Heart left ventricle (tissue), 16 donors: ENCODE results near the gene DOCK2. TPM values are rescaled to one million over a fixed set of nuclear protein-coding genes. Genes with fewer than 3 reads are reported as not detected.

Experiments
- ATAC-seq, 4 donors: fragments of 200-7000 bp; cut with Tn5 transposase; one replicate each; pipeline ENCODE4 v1.9.1; 2020 to 2022; ENCODE audit warnings: moderate library complexity in 4 of 4, mild to moderate bottlenecking in 3 of 4, moderate number of reproducible peaks in 1 of 4
- DNase-seq, 5 donors: peaks; one replicate each; pipeline ENCODE4 v3.0.0-alpha.2; 2020
- H3K27ac ChIP-seq, 12 donors: fragments of 200-600 bp; sonication (generic) in 4 of 12; one replicate each; pipeline versions ENCODE4 v1.5.0 to v1.8.0; 2016 to 2022; ENCODE audit warnings: mild to moderate bottlenecking in 2 of 12
- H3K27me3 ChIP-seq, 9 donors: fragments of 200-600 bp; sonication (generic) in 2 of 9; one replicate each; pipeline versions ENCODE4 v1.5.1 to v1.8.0; 2016 to 2022; ENCODE audit warnings: mild to moderate bottlenecking in 3 of 9
- H3K36me3 ChIP-seq, 9 donors: fragments of 200-600 bp; sonication (generic) in 2 of 9; one replicate each; pipeline versions ENCODE4 v1.5.0 to v1.8.0; 2018 to 2022; ENCODE audit warnings: mild to moderate bottlenecking in 2 of 9
- H3K4me1 ChIP-seq, 12 donors: fragments of 200-600 bp; sonication (generic) in 4 of 12; one replicate each; pipeline versions ENCODE4 v1.5.0 to v1.8.0; 2016 to 2022; ENCODE audit warnings: mild to moderate bottlenecking in 3 of 12
- H3K4me3 ChIP-seq, 12 donors: fragments of 200-600 bp; sonication (generic) in 4 of 12; one replicate each; pipeline versions ENCODE4 v1.5.0 to v1.8.0; 2017 to 2022; ENCODE audit warnings: mild to moderate bottlenecking in 9 of 12, moderate library complexity in 4 of 12
- H3K9me3 ChIP-seq, 12 donors: fragments of 200-600 bp; sonication (generic) in 4 of 12; one replicate each; pipeline versions ENCODE4 v1.5.0 to v1.8.0; 2016 to 2022; ENCODE audit warnings: mild to moderate bottlenecking in 1 of 12
- CTCF ChIP-seq, 12 donors: fragments of 200-600 bp; sonication (generic) in 4 of 12; IDR thresholded peaks; one replicate each; pipeline versions ENCODE4 v1.5.0 to v1.8.0; 2018 to 2022; ENCODE audit warnings: antibody characterized with exemption in 12 of 12, mild to moderate bottlenecking in 5 of 12
- POLR2A ChIP-seq, 2 donors: fragments of 450-650 bp; IDR thresholded peaks; one replicate each; pipeline ENCODE4 v1.6.1; 2017; ENCODE audit warnings: antibody characterized with exemption in 2 of 2, mild to moderate bottlenecking in 2 of 2, moderate library complexity in 2 of 2
- WGBS, 4 donors: extraction: QIAGEN DNeasy Blood & Tissue Kit in 2 of 4; methylation state at CpG; one replicate each; pipeline versions ENCODE4 v1.1.5 to v1.1.7; 2013 to 2018; 5-methylcytosine and 5-hydroxymethylcytosine counted together
- intact Hi-C, 10 donors: fragments of 100-400 bp; cut with DNase I; formaldehyde crosslinking; loops; one replicate each; pipeline versions ENCODE4 v1.11.1 to v1.14.2; 2022
- polyA plus RNA-seq, 2 donors: library from polyadenylated mRNA; stranded (reverse); fragments of 200-250 nt; gene quantifications; one replicate each; pipeline ENCODE4 v1.2.3, GENCODE V29; 2013
- total RNA-seq, 9 donors: library from RNA; depleted of rRNA in 2 of 9; stranded (reverse); fragments of >200 nt in 2 of 9; fragmentation: NEBNext Ultra II Directional in 3 of 9; extraction: Animal tissue kit (Norgen Biotek cat#: 25700) in 3 of 9; gene quantifications; one replicate each; pipeline versions ENCODE4 v1.1.0 to v1.2.4, GENCODE V29; 2016 to 2023
- donor health status: ischemic (EF 13 %, LVEDD 7.1; RV severe dilation, severe dysfunction).
- donor health status: healthy with polysubstance abuse.
- donor health status: DM: no; HTN: yes; CAD: no.
- donor health status: DM: no; HTN: no; CAD: no.
- donor health status: ischemic (EF 25% LVEDD 6.9; RV normal size, moderate dysfunction).
- donor health status: ischemic (EF 25% LVEDD 5.7; RV mildly dilated, moderate dysfunction).
- donor health status: healthy.
- donor health status: DM: yes; HTN: yes; CAD: no.
- donor health status: ischemic (EF 35%, LVEDD 5.7; RV mildly dilated, moderate dysfunction).
- donor health status: nonischemic (EF 11% LVEDD 7.7; RV severe dilation, severe dysfunction).
- donor health status: DM: yes; HTN: yes; CAD: no.
- donor health status: PGD.
- donor health status: ischemic (EF 29% LVEDD 5.4; RV normal size, mild dysfunction).
- donor health status: nonischemic (EF 23%, LVEDD 6.1; RV moderate dilation, normal function).

Gene DOCK2
- total and polyA plus RNA-seq, 11 donors, result 0.80 to 59.5 (median 4.6) TPM

- H3K9me3 ChIP-seq, result no peaks in the 10 kb centered on the region
- peaks cover 0 to 5% (median 0%) of the 10 kb centered on the region in 9 donors for H3K36me3 ChIP-seq
- H3K4me3 ChIP-seq, result no peak overlapping the region
- TF ChIP-seq POLR2A (IDR thresholded peaks at IDR 0.05) (no peak), CTCF (IDR thresholded peaks at IDR 0.05) (no peak)
- DNase-seq (no peak), ATAC-seq (no peak)
- no peaks in the 10 kb centered on the region for H3K4me1 ChIP-seq
- WGBS, 4 donors, result 74 to 85% (median 79%) methylated on average over 1 of the region's 1 CpG
- no peak overlapping the region for H3K27ac ChIP-seq
- intact Hi-C loops, result no loop called here
- no peaks in the 10 kb centered on the region for H3K27me3 ChIP-seq
Measured at GRCh38 chr5:169864483-169864882, 227.4 kb downstream of the DOCK2 start.

GRCh38 chr5:169867347-169867746 is 230.3 kb downstream of the DOCK2 start:
- Histone ChIP-seq H3K27ac (no peak overlapping the region), H3K4me1 (peaks cover 0 to 4% (median 0%) of the 10 kb centered on the region in 12 donors), H3K9me3 (no peaks in the 10 kb centered on the region), H3K4me3 (no peak overlapping the region), H3K36me3 (peaks cover 0 to 5% (median 0%) of the 10 kb centered on the region in 9 donors), H3K27me3 (no peaks in the 10 kb centered on the region)
- DNase-seq (no peak), ATAC-seq (no peak)
- TF ChIP-seq POLR2A (IDR thresholded peaks at IDR 0.05), result no peak
- TF ChIP-seq CTCF (IDR thresholded peaks at IDR 0.05), result no peak
- intact Hi-C loops, result no loop called here
- 90 to 94% (median 92%) methylated on average over 2 of the region's 2 CpGs for WGBS, 4 donors

- no peak overlapping the region for H3K27ac ChIP-seq
- no peak for ATAC-seq
- no peaks in the 10 kb centered on the region for H3K27me3 ChIP-seq
- peaks cover 0 to 18% (median 0%) of the 10 kb centered on the region in 12 donors for H3K4me1 ChIP-seq
- intact Hi-C loops, result no loop called here
- 91 to 95% (median 93%) methylated on average over 3 of the region's 3 CpGs for WGBS, 4 donors
- no peak for DNase-seq
- no peaks in the 10 kb centered on the region for H3K9me3 ChIP-seq
- no peak overlapping the region for H3K4me3 ChIP-seq
- peaks cover 0 to 5% (median 0%) of the 10 kb centered on the region in 9 donors for H3K36me3 ChIP-seq
- TF ChIP-seq POLR2A (IDR thresholded peaks at IDR 0.05) (no peak), CTCF (IDR thresholded peaks at IDR 0.05) (no peak)
Measured at GRCh38 chr5:169869066-169869465, 232.0 kb downstream of the DOCK2 start.

GRCh38 chr5:169870211-169870610 is 233.1 kb downstream of the DOCK2 start:
- TF ChIP-seq CTCF (IDR thresholded peaks at IDR 0.05), result no peak
- no peak for TF ChIP-seq POLR2A (IDR thresholded peaks at IDR 0.05)
- intact Hi-C loops, result no loop called here
- Histone ChIP-seq H3K4me3 (no peak overlapping the region), H3K4me1 (peaks cover 0 to 29% (median 0%) of the 10 kb centered on the region in 12 donors), H3K9me3 (no peaks in the 10 kb centered on the region), H3K27me3 (no peaks in the 10 kb centered on the region), H3K36me3 (peaks cover 0 to 5% (median 0%) of the 10 kb centered on the region in 9 donors), H3K27ac (no peak overlapping the region)
- DNase-seq, result no peak
- no peak for ATAC-seq
- 60 to 66% (median 64%) methylated on average over 2 of the region's 2 CpGs for WGBS, 4 donors
